RWPE2 (cell line): ENCODE data around the gene DELE1.
A peak's percentile ranks its signal among the peaks of the same experiment; 100 is the strongest.
"Not testable (repeated sequence)": the region's sequence is repeated elsewhere in the genome, so short reads cannot be mapped to it uniquely, and the experiment has no call there.

Source experiments
- ATAC-seq: fragments of 200-7000 bp; cut with Tn5 transposase; 3 replicates; pipeline ENCODE4 v1.9.1; 2021; ENCODE audit warnings: low read depth
- DNase-seq: peaks from one replicate; pipeline ENCODE4 v3.0.0-alpha.2; 2020; ENCODE audit warnings: low spot score
- H3K27ac ChIP-seq: fragments of 450-650 bp; 2 replicates; pipeline ENCODE4 v1.5.1; 2017; ENCODE audit warnings: mild to moderate bottlenecking; ENCODE audit not compliant: poor library complexity, severe bottlenecking
- H3K27me3 ChIP-seq: fragments of 250-450 bp; sonication (Bioruptor Pico); 2 replicates; pipeline ENCODE4 v1.5.1; 2021; ENCODE audit warnings: mild to moderate bottlenecking, moderate library complexity; ENCODE audit not compliant: insufficient read depth, poor library complexity, severe bottlenecking
- H3K36me3 ChIP-seq: fragments of 250-450 bp; sonication (Bioruptor Pico); 2 replicates; pipeline ENCODE4 v1.5.1; 2020; ENCODE audit warnings: low read depth, mild to moderate bottlenecking, moderate library complexity
- H3K4me1 ChIP-seq: fragments of 250-450 bp; sonication (Bioruptor Pico); 2 replicates; pipeline ENCODE4 v1.5.1; 2021; ENCODE audit warnings: mild to moderate bottlenecking, moderate library complexity; ENCODE audit not compliant: insufficient read depth, poor library complexity, severe bottlenecking
- H3K4me3 ChIP-seq: fragments of 250-450 bp; sonication (Bioruptor Pico); 2 replicates; pipeline ENCODE4 v1.5.1; 2021; ENCODE audit warnings: mild to moderate bottlenecking, moderate library complexity; ENCODE audit not compliant: severe bottlenecking
- H3K9me3 ChIP-seq: fragments of 250-450 bp; sonication (Bioruptor Pico); 2 replicates; pipeline ENCODE4 v1.5.1; 2021; ENCODE audit warnings: mild to moderate bottlenecking, moderate library complexity; ENCODE audit not compliant: severe bottlenecking
- CTCF ChIP-seq: fragments of 450-650 bp; IDR thresholded peaks from one replicate; pipeline ENCODE4 v1.5.1; 2017; ENCODE audit warnings: mild to moderate bottlenecking, moderate library complexity; ENCODE audit not compliant: poor library complexity, severe bottlenecking

Gene DELE1

GRCh38 chr5:141881886-141882285, 41.8 kb upstream of the DELE1 start:
- Histone ChIP-seq H3K27me3 (peaks cover 28% of the 10 kb centered on the region), H3K27ac (no peak overlapping the region), H3K9me3 (no peaks in the 10 kb centered on the region)

GRCh38 chr5:141882594-141883183, 41.0 kb upstream of the DELE1 start:
- Histone ChIP-seq H3K4me3 (no peak overlapping the region), H3K9me3 (no peaks in the 10 kb centered on the region), H3K27ac (no peak overlapping the region), H3K36me3 (no peaks in the 10 kb centered on the region), H3K27me3 (peaks cover 28% of the 10 kb centered on the region), H3K4me1 (no peaks in the 10 kb centered on the region)
- DNase-seq (no peak), ATAC-seq (no peak)
- no peak for TF ChIP-seq CTCF

More at GRCh38 chr5:141881886-141882285, 41.8 kb upstream of the DELE1 start:
- Histone ChIP-seq H3K36me3 (no peaks in the 10 kb centered on the region), H3K4me3 (no peak overlapping the region), H3K4me1 (no peaks in the 10 kb centered on the region)
- DNase-seq (no peak), ATAC-seq (no peak)
- no peak for TF ChIP-seq CTCF

GRCh38 chr5:141883184-141883891, 40.3 kb upstream of the DELE1 start:
- Histone ChIP-seq H3K4me1 (no peaks in the 10 kb centered on the region), H3K36me3 (no peaks in the 10 kb centered on the region), H3K9me3 (no peaks in the 10 kb centered on the region), H3K4me3 (no peak overlapping the region), H3K27ac (no peak overlapping the region), H3K27me3 (peaks cover 28% of the 10 kb centered on the region)
- no peak for TF ChIP-seq CTCF
- ATAC-seq (no peak), DNase-seq (no peak)

GRCh38 chr5:141883892-141884318, 39.8 kb upstream of the DELE1 start:
- DNase-seq (no peak), ATAC-seq (no peak)
- no peak for TF ChIP-seq CTCF
- H3K27ac ChIP-seq, result no peak overlapping the region
- no peaks in the 10 kb centered on the region for H3K4me1 ChIP-seq
- no peaks in the 10 kb centered on the region for H3K9me3 ChIP-seq
- H3K4me3 ChIP-seq, result no peak overlapping the region
- no peaks in the 10 kb centered on the region for H3K36me3 ChIP-seq
- H3K27me3 ChIP-seq, result peaks cover 28% of the 10 kb centered on the region

- DNase-seq, result no peak
- H3K27me3 ChIP-seq, result peaks cover 15% of the 10 kb centered on the region
- H3K9me3 ChIP-seq, result no peaks in the 10 kb centered on the region
- no peak; the same call in 2 of the 3 replicates for ATAC-seq
- no peak overlapping the region for H3K4me3 ChIP-seq
- no peak overlapping the region for H3K27ac ChIP-seq
- no peaks in the 10 kb centered on the region for H3K4me1 ChIP-seq
- no peaks in the 10 kb centered on the region for H3K36me3 ChIP-seq
- TF ChIP-seq CTCF, result peak; percentile 84
Observed at GRCh38 chr5:141889282-141889871, 34.3 kb upstream of the DELE1 start.

- H3K9me3 ChIP-seq, H3K4me1 ChIP-seq, H3K36me3 ChIP-seq, H3K27ac ChIP-seq, DNase-seq, H3K27me3 ChIP-seq, H3K4me3 ChIP-seq, ATAC-seq: not testable (repeated sequence)
Observed at GRCh38 chr5:141890429-141890828, 33.2 kb upstream of the DELE1 start.
